SKM-1 treated with dmso at 0.1 percent for 144 hours (cell line): Measurements from ENCODE around the gene PNPO.

ENCODE experiments used
- DNase-seq: peaks from one replicate; lab custom pipeline; 2025; ENCODE audit not compliant: unreplicated experiment; lab: John Stamatoyannopoulos, UW

PNPO gene

GRCh38 chr17:47995241-47995935, 54.0 kb downstream of the PNPO start:
- DNase-seq, result no peak

GRCh38 chr17:47996201-47996600, 54.8 kb downstream of the PNPO start:
- no peak for DNase-seq

GRCh38 chr17:47997586-47997985, 56.2 kb downstream of the PNPO start:
- DNase-seq, result no peak

GRCh38 chr17:47998044-47998443, 56.7 kb downstream of the PNPO start:
- no peak for DNase-seq
